ENCODE data around the gene FALEC. TPM values are rescaled to one million over a fixed set of nuclear protein-coding genes. Genes with fewer than 3 reads are reported as not detected.

The FALEC gene
- total and polyA plus RNA-seq, 2 donors from 2014 or later, result not detected

- no peaks in the 10 kb centered on the region for H3K9me3 ChIP-seq (ENCODE audit: control insufficient read depth in 2 of 3, insufficient read depth in 1 of 3, low read length in 3 of 3)
- TF ChIP-seq CTCF (IDR thresholded peaks at IDR 0.05; ENCODE audit: borderline replicate concordance, extremely low read depth, insufficient read depth), result no peak
- no peaks in the 10 kb centered on the region for H3K27me3 ChIP-seq (ENCODE audit: control insufficient read depth, insufficient read depth, low read length)
- DNase-seq (no peak), FAIRE-seq (no peak)
- no peak overlapping the region for H3K27ac ChIP-seq (ENCODE audit: low read depth in 2 of 2, low read length in 2 of 2)
- intact Hi-C loops (cut with DNase I), result no loop called here
- H3K4me1 ChIP-seq (ENCODE audit: control insufficient read depth in 2 of 3, insufficient read depth in 2 of 3, low read depth in 1 of 3, low read length in 3 of 3), result no peaks in the 10 kb centered on the region
- no peaks in the 10 kb centered on the region for H3K36me3 ChIP-seq (ENCODE audit: control insufficient read depth in 2 of 3, insufficient read depth in 3 of 3, low read length in 3 of 3)
- H3K4me3 ChIP-seq (ENCODE audit: low read length in 3 of 3), result no peak overlapping the region
- H3K9ac ChIP-seq (ENCODE audit: low read length in 3 of 3), result no peak overlapping the region
These were observed 12.6 kb downstream of the FALEC start for GRCh38 chr1:150528196-150528595.

- DNase-seq (peak in 1 of 5 donors; percentile 36), FAIRE-seq (no peak)
- no peak overlapping the region for H3K4me3 ChIP-seq (ENCODE audit: low read length in 3 of 3)
- intact Hi-C loops (cut with DNase I), result no loop called here
- no peak for TF ChIP-seq CTCF (IDR thresholded peaks at IDR 0.05; ENCODE audit: borderline replicate concordance, extremely low read depth, insufficient read depth)
- no peaks in the 10 kb centered on the region for H3K9me3 ChIP-seq (ENCODE audit: control insufficient read depth in 2 of 3, insufficient read depth in 1 of 3, low read length in 3 of 3)
- no peaks in the 10 kb centered on the region for H3K4me1 ChIP-seq (ENCODE audit: control insufficient read depth in 2 of 3, insufficient read depth in 2 of 3, low read depth in 1 of 3, low read length in 3 of 3)
- H3K27me3 ChIP-seq (ENCODE audit: control insufficient read depth, insufficient read depth, low read length), result no peaks in the 10 kb centered on the region
- no peak overlapping the region for H3K9ac ChIP-seq (ENCODE audit: low read length in 3 of 3)
- H3K27ac ChIP-seq (ENCODE audit: low read depth in 2 of 2, low read length in 2 of 2), result no peak overlapping the region
- H3K36me3 ChIP-seq (ENCODE audit: control insufficient read depth in 2 of 3, insufficient read depth in 3 of 3, low read length in 3 of 3), result no peaks in the 10 kb centered on the region
These were observed 13.5 kb downstream of the FALEC start for GRCh38 chr1:150529017-150529416.

- Histone ChIP-seq H3K4me3 (ENCODE audit: low read length in 3 of 3) (no peak overlapping the region), H3K27ac (ENCODE audit: low read depth in 2 of 2, low read length in 2 of 2) (no peak overlapping the region), H3K27me3 (ENCODE audit: control insufficient read depth, insufficient read depth, low read length) (no peaks in the 10 kb centered on the region), H3K4me1 (ENCODE audit: control insufficient read depth in 2 of 3, insufficient read depth in 2 of 3, low read depth in 1 of 3, low read length in 3 of 3) (no peaks in the 10 kb centered on the region), H3K36me3 (ENCODE audit: control insufficient read depth in 2 of 3, insufficient read depth in 3 of 3, low read length in 3 of 3) (no peaks in the 10 kb centered on the region), H3K9ac (ENCODE audit: low read length in 3 of 3) (no peak overlapping the region), H3K9me3 (ENCODE audit: control insufficient read depth in 2 of 3, insufficient read depth in 1 of 3, low read length in 3 of 3) (no peaks in the 10 kb centered on the region)
- DNase-seq (no peak), FAIRE-seq (no peak)
- intact Hi-C loops (cut with DNase I), result loop anchor here (10.0 kb wide), 1 partner anchor 66 kb away; no protein-coding TSS in a partner anchor
- no peak for TF ChIP-seq CTCF (IDR thresholded peaks at IDR 0.05; ENCODE audit: borderline replicate concordance, extremely low read depth, insufficient read depth)
These were observed 15.1 kb downstream of the FALEC start for GRCh38 chr1:150530491-150531159.

Measured in kidney (tissue), 14 donors.